ENCODE measurements around the gene PRSS38.
A peak's percentile ranks its signal among the peaks of the same experiment; 100 is the strongest.
"Not testable (repeated sequence)": the region's sequence is repeated elsewhere in the genome, so short reads cannot be mapped to it uniquely, and the experiment has no call there.

PRSS38 gene

GRCh38 chr1:227846265-227846858, 30.9 kb downstream of the PRSS38 start:
- DNase-seq = no peak

- not testable (repeated sequence) for DNase-seq
These were observed 31.6 kb downstream of the PRSS38 start for GRCh38 chr1:227847046-227847445.

GRCh38 chr1:227848430-227848932, 33.0 kb downstream of the PRSS38 start:
- DNase-seq = no peak

GRCh38 chr1:227849251-227849650, 33.8 kb downstream of the PRSS38 start:
- DNase-seq = no peak

GRCh38 chr1:227854189-227854588, 38.7 kb downstream of the PRSS38 start:
- no peak for DNase-seq

- no peak for DNase-seq
These were observed 40.2 kb downstream of the PRSS38 start for GRCh38 chr1:227855687-227856086.

- no peak for DNase-seq
These were observed 40.8 kb downstream of the PRSS38 start for GRCh38 chr1:227856147-227856858.

GRCh38 chr1:227864882-227865281, 49.4 kb downstream of the PRSS38 start:
- DNase-seq = no peak

GRCh38 chr1:227869279-227869842, 53.9 kb downstream of the PRSS38 start:
- no peak for DNase-seq

- DNase-seq = no peak
These were observed 54.4 kb downstream of the PRSS38 start for GRCh38 chr1:227869851-227870305.

GRCh38 chr1:227870366-227870765, 54.9 kb downstream of the PRSS38 start:
- DNase-seq = no peak

GRCh38 chr1:227871892-227872291, 56.4 kb downstream of the PRSS38 start:
- DNase-seq = not testable (repeated sequence)

GRCh38 chr1:227877810-227878209, 62.3 kb downstream of the PRSS38 start:
- not testable (repeated sequence) for DNase-seq

GRCh38 chr1:227880342-227880924, 65.0 kb downstream of the PRSS38 start:
- DNase-seq = no peak

- DNase-seq = no peak
These were observed 67.6 kb downstream of the PRSS38 start for GRCh38 chr1:227883073-227883520.

- no peak for DNase-seq
These were observed 68.3 kb downstream of the PRSS38 start for GRCh38 chr1:227883641-227884301.

GRCh38 chr1:227884370-227885134, 69.1 kb downstream of the PRSS38 start:
- no peak for DNase-seq

- DNase-seq = peak; percentile 54
These were observed 69.7 kb downstream of the PRSS38 start for GRCh38 chr1:227885135-227885647.

- no peak for DNase-seq
These were observed 70.4 kb downstream of the PRSS38 start for GRCh38 chr1:227885648-227886502.

GRCh38 chr1:227886503-227886961, 71.1 kb downstream of the PRSS38 start:
- no peak for DNase-seq

All from activated gamma-delta T cell treated with Interleukin-2 at 50 U/mL for 16 hours (primary cell).